ENCODE data around the gene MNT. TPM values are rescaled to one million over a fixed set of nuclear protein-coding genes. Genes with fewer than 3 reads are reported as not detected.

MNT gene
- polyA plus RNA-seq, 3 donors: 16.5 to 23.1 (median 22.9) TPM

- no peak for DNase-seq
Measured at GRCh38 chr17:2365132-2365531, 35.7 kb downstream of the MNT start.

- no peak for DNase-seq
Measured at GRCh38 chr17:2364763-2365116, 36.1 kb downstream of the MNT start.

GRCh38 chr17:2363851-2364762 lies 36.8 kb downstream of the MNT start:
- no peak for DNase-seq

- DNase-seq: no peak
Measured at GRCh38 chr17:2363318-2363717, 37.5 kb downstream of the MNT start.

- no peak for DNase-seq
Measured at GRCh38 chr17:2362881-2363280, 38.0 kb downstream of the MNT start.

GRCh38 chr17:2362416-2362815 lies 38.4 kb downstream of the MNT start:
- DNase-seq: no peak

GRCh38 chr17:2362016-2362415 lies 38.8 kb downstream of the MNT start:
- no peak for DNase-seq

- DNase-seq: no peak
Measured at GRCh38 chr17:2361010-2361760, 39.7 kb downstream of the MNT start.

- DNase-seq: no peak
Measured at GRCh38 chr17:2357931-2358434, 42.9 kb downstream of the MNT start.

- no peak for DNase-seq
Measured at GRCh38 chr17:2357237-2357636, 43.6 kb downstream of the MNT start.

GRCh38 chr17:2354311-2354710 lies 46.5 kb downstream of the MNT start:
- no peak for DNase-seq

- DNase-seq: no peak
Measured at GRCh38 chr17:2351269-2351668, 49.6 kb downstream of the MNT start.

- DNase-seq: peak; percentile 80
Measured at GRCh38 chr17:2347805-2348685, 52.8 kb downstream of the MNT start.

- no peak for DNase-seq
Measured at GRCh38 chr17:2346475-2346874, 54.4 kb downstream of the MNT start.

- no peak for DNase-seq
Measured at GRCh38 chr17:2344528-2344927, 56.3 kb downstream of the MNT start.

- no peak for DNase-seq
Measured at GRCh38 chr17:2343421-2343820, 57.4 kb downstream of the MNT start.

- DNase-seq: peak; percentile 5
Measured at GRCh38 chr17:2338315-2338657, 62.6 kb downstream of the MNT start.

GRCh38 chr17:2337544-2338314 lies 63.1 kb downstream of the MNT start:
- DNase-seq: peak; percentile 51

- peak; percentile 70 for DNase-seq
Measured at GRCh38 chr17:2336852-2337543, 63.9 kb downstream of the MNT start, which contains the start of gene SGSM2. Gene SGSM2, plus strand, starts transcription at chr17:2337501. Its CDS starts 188 bp downstream, at chr17:2337689.

- DNase-seq: peak; percentile 92
Measured at GRCh38 chr17:2336215-2336851, 64.5 kb downstream of the MNT start, which contains the start of gene TSR1. Gene TSR1, minus strand, starts transcription at chr17:2336457. Its CDS starts 30 bp downstream, at chr17:2336427.

All from renal pelvis (tissue), 4 donors.